A549 (cell line): Measurements from ENCODE around the gene HCST. TPM values are rescaled to one million over a fixed set of nuclear protein-coding genes. Genes with fewer than 3 reads are reported as not detected.

Experiments used
- polyA plus RNA-seq, 4 experiments: library from polyadenylated mRNA; depleted of rRNA in 3 of 4; stranded (reverse); fragments of >200 nt; fragmentation: RNase III in 1 of 4; extraction: RNeasy Plus Mini Kit Qiagen cat#74134 plus additional on column Dnase treatment in 1 of 4; gene quantifications; 2 replicates in 3 of 4; 3 replicates in 1 of 4; pipeline ENCODE4 v1.2.3, GENCODE V29; 2011 to 2017
- small RNA-seq, 6 experiments: library from RNA; depleted of rRNA; stranded (forward); fragments of <200 nt; gene quantifications; one replicate each; pipeline ENCODE3, GENCODE V24; 2012

The HCST gene
- polyA plus RNA-seq, 2 of the 4 experiments (the other 2 are of a cell fraction), result 0.49 TPM; not detected in 1

Small RNA genes lying within 50 kb of the gene (small RNA-seq; reads per million reads assigned to genes)
- 0 reads per million in 6 experiments for gene RN7SL402P

Other genes starting within 250 kb of the HCST start
- 0.78 and 1.4 TPM in 2 replicates for gene UPK1A, start 236.0 kb upstream of the HCST start, polyA plus RNA-seq (2011; rRNA removed)
- gene UPK1A, start 236.0 kb upstream of the HCST start, polyA plus RNA-seq (2017; fragmentation: RNase III; extraction: RNeasy Plus Mini Kit Qiagen cat#74134 plus additional on column Dnase treatment), result 0.37 to 0.44 TPM (median 0.39 TPM) in 3 replicates
- gene ZBTB32, start 198.0 kb upstream of the HCST start, polyA plus RNA-seq (2011; rRNA removed), result not detected in 2 replicates
- gene ZBTB32, start 198.0 kb upstream of the HCST start, polyA plus RNA-seq (2017; fragmentation: RNase III; extraction: RNeasy Plus Mini Kit Qiagen cat#74134 plus additional on column Dnase treatment), result not detected in 3 replicates
- gene KMT2B, start 184.5 kb upstream of the HCST start, polyA plus RNA-seq (2011; rRNA removed), result 17.8 and 25.1 TPM in 2 replicates
- 39.4 to 40.8 TPM (median 39.9 TPM) in 3 replicates for gene KMT2B, start 184.5 kb upstream of the HCST start, polyA plus RNA-seq (2017; fragmentation: RNase III; extraction: RNeasy Plus Mini Kit Qiagen cat#74134 plus additional on column Dnase treatment)
- gene IGFLR1, start 160.1 kb upstream of the HCST start, polyA plus RNA-seq (2011; rRNA removed), result 5.7 and 6.4 TPM in 2 replicates
- 13.4 to 15.9 TPM (median 14.4 TPM) in 3 replicates for gene IGFLR1, start 160.1 kb upstream of the HCST start, polyA plus RNA-seq (2017; fragmentation: RNase III; extraction: RNeasy Plus Mini Kit Qiagen cat#74134 plus additional on column Dnase treatment)
- 29.6 and 41.1 TPM in 2 replicates for gene U2AF1L4, start 157.1 kb upstream of the HCST start, polyA plus RNA-seq (2011; rRNA removed)
- gene U2AF1L4, start 157.1 kb upstream of the HCST start, polyA plus RNA-seq (2017; fragmentation: RNase III; extraction: RNeasy Plus Mini Kit Qiagen cat#74134 plus additional on column Dnase treatment), result 39.0 to 45.6 TPM (median 42.8 TPM) in 3 replicates
- gene PSENEN, start 156.9 kb upstream of the HCST start, polyA plus RNA-seq (2011; rRNA removed), result 111 and 133 TPM in 2 replicates
- gene PSENEN, start 156.9 kb upstream of the HCST start, polyA plus RNA-seq (2017; fragmentation: RNase III; extraction: RNeasy Plus Mini Kit Qiagen cat#74134 plus additional on column Dnase treatment), result 191 to 203 TPM (median 197 TPM) in 3 replicates
- 8.1 and 11.5 TPM in 2 replicates for gene LIN37, start 154.0 kb upstream of the HCST start, polyA plus RNA-seq (2011; rRNA removed)
- gene LIN37, start 154.0 kb upstream of the HCST start, polyA plus RNA-seq (2017; fragmentation: RNase III; extraction: RNeasy Plus Mini Kit Qiagen cat#74134 plus additional on column Dnase treatment), result 20.4 to 23.1 TPM (median 22.0 TPM) in 3 replicates
- 0.12 and 0.16 TPM in 2 replicates for gene HSPB6, start 145.5 kb upstream of the HCST start, polyA plus RNA-seq (2011; rRNA removed)
- 0.11 to 0.28 TPM (median 0.26 TPM) in 3 replicates for gene HSPB6, start 145.5 kb upstream of the HCST start, polyA plus RNA-seq (2017; fragmentation: RNase III; extraction: RNeasy Plus Mini Kit Qiagen cat#74134 plus additional on column Dnase treatment)
- gene PROSER3, start 144.4 kb upstream of the HCST start, polyA plus RNA-seq (2011; rRNA removed), result 19.5 and 30.8 TPM in 2 replicates
- gene PROSER3, start 144.4 kb upstream of the HCST start, polyA plus RNA-seq (2017; fragmentation: RNase III; extraction: RNeasy Plus Mini Kit Qiagen cat#74134 plus additional on column Dnase treatment), result 24.4 to 27.6 TPM (median 25.3 TPM) in 3 replicates
- 0.84 and 2.1 TPM in 2 replicates for gene ARHGAP33, start 127.0 kb upstream of the HCST start, polyA plus RNA-seq (2011; rRNA removed)
- 4.6 to 7.7 TPM (median 6.1 TPM) in 3 replicates for gene ARHGAP33, start 127.0 kb upstream of the HCST start, polyA plus RNA-seq (2017; fragmentation: RNase III; extraction: RNeasy Plus Mini Kit Qiagen cat#74134 plus additional on column Dnase treatment)
- gene PRODH2, start 89.7 kb upstream of the HCST start, polyA plus RNA-seq (2011; rRNA removed), result 0.86 and 0.92 TPM in 2 replicates
- gene PRODH2, start 89.7 kb upstream of the HCST start, polyA plus RNA-seq (2017; fragmentation: RNase III; extraction: RNeasy Plus Mini Kit Qiagen cat#74134 plus additional on column Dnase treatment), result 0.55 to 1.0 TPM (median 0.73 TPM) in 3 replicates
- gene NPHS1, start 50.0 kb upstream of the HCST start, polyA plus RNA-seq (2011; rRNA removed), result 0.27 and 0.30 TPM in 2 replicates
- 0.16 to 0.27 TPM (median 0.21 TPM) in 3 replicates for gene NPHS1, start 50.0 kb upstream of the HCST start, polyA plus RNA-seq (2017; fragmentation: RNase III; extraction: RNeasy Plus Mini Kit Qiagen cat#74134 plus additional on column Dnase treatment)
- gene KIRREL2, start 45.6 kb upstream of the HCST start, polyA plus RNA-seq (2011; rRNA removed), result 0.26 and 0.34 TPM in 2 replicates
- 0.21 to 0.75 TPM (median 0.54 TPM) in 3 replicates for gene KIRREL2, start 45.6 kb upstream of the HCST start, polyA plus RNA-seq (2017; fragmentation: RNase III; extraction: RNeasy Plus Mini Kit Qiagen cat#74134 plus additional on column Dnase treatment)
- 55.3 and 60.4 TPM in 2 replicates for gene APLP1, start 34.0 kb upstream of the HCST start, polyA plus RNA-seq (2011; rRNA removed)
- gene APLP1, start 34.0 kb upstream of the HCST start, polyA plus RNA-seq (2017; fragmentation: RNase III; extraction: RNeasy Plus Mini Kit Qiagen cat#74134 plus additional on column Dnase treatment), result 52.1 to 54.8 TPM (median 54.7 TPM) in 3 replicates
- gene NFKBID, start 2.0 kb upstream of the HCST start, polyA plus RNA-seq (2011; rRNA removed), result 4.0 and 4.1 TPM in 2 replicates
- 8.5 to 14.8 TPM (median 9.6 TPM) in 3 replicates for gene NFKBID, start 2.0 kb upstream of the HCST start, polyA plus RNA-seq (2017; fragmentation: RNase III; extraction: RNeasy Plus Mini Kit Qiagen cat#74134 plus additional on column Dnase treatment)
- not detected in 2 replicates for gene TYROBP, start 5.8 kb downstream of the HCST start, polyA plus RNA-seq (2011; rRNA removed)
- gene TYROBP, start 5.8 kb downstream of the HCST start, polyA plus RNA-seq (2017; fragmentation: RNase III; extraction: RNeasy Plus Mini Kit Qiagen cat#74134 plus additional on column Dnase treatment), result 0.21 TPM in 1 of 3 replicates, not detected in the others
- gene LRFN3, start 33.8 kb downstream of the HCST start, polyA plus RNA-seq (2011; rRNA removed), result 2.4 and 3.1 TPM in 2 replicates
- 12.8 to 17.1 TPM (median 16.6 TPM) in 3 replicates for gene LRFN3, start 33.8 kb downstream of the HCST start, polyA plus RNA-seq (2017; fragmentation: RNase III; extraction: RNeasy Plus Mini Kit Qiagen cat#74134 plus additional on column Dnase treatment)
- 22.8 and 25.3 TPM in 2 replicates for gene SDHAF1, start 92.7 kb downstream of the HCST start, polyA plus RNA-seq (2011; rRNA removed)
- 22.6 to 27.1 TPM (median 23.2 TPM) in 3 replicates for gene SDHAF1, start 92.7 kb downstream of the HCST start, polyA plus RNA-seq (2017; fragmentation: RNase III; extraction: RNeasy Plus Mini Kit Qiagen cat#74134 plus additional on column Dnase treatment)
- 0.56 and 0.60 TPM in 2 replicates for gene SYNE4, start 106.3 kb downstream of the HCST start, polyA plus RNA-seq (2011; rRNA removed)
- gene SYNE4, start 106.3 kb downstream of the HCST start, polyA plus RNA-seq (2017; fragmentation: RNase III; extraction: RNeasy Plus Mini Kit Qiagen cat#74134 plus additional on column Dnase treatment), result 0.37 to 0.49 TPM (median 0.44 TPM) in 3 replicates
- gene ALKBH6, start 111.7 kb downstream of the HCST start, polyA plus RNA-seq (2011; rRNA removed), result 27.5 and 34.2 TPM in 2 replicates
- 40.4 to 47.1 TPM (median 46.4 TPM) in 3 replicates for gene ALKBH6, start 111.7 kb downstream of the HCST start, polyA plus RNA-seq (2017; fragmentation: RNase III; extraction: RNeasy Plus Mini Kit Qiagen cat#74134 plus additional on column Dnase treatment)
- gene CLIP3, start 130.3 kb downstream of the HCST start, polyA plus RNA-seq (2011; rRNA removed), result 1.1 and 1.4 TPM in 2 replicates
- 1.3 to 1.9 TPM (median 1.5 TPM) in 3 replicates for gene CLIP3, start 130.3 kb downstream of the HCST start, polyA plus RNA-seq (2017; fragmentation: RNase III; extraction: RNeasy Plus Mini Kit Qiagen cat#74134 plus additional on column Dnase treatment)
- gene THAP8, start 151.8 kb downstream of the HCST start, polyA plus RNA-seq (2011; rRNA removed), result 3.1 and 3.2 TPM in 2 replicates
- gene THAP8, start 151.8 kb downstream of the HCST start, polyA plus RNA-seq (2017; fragmentation: RNase III; extraction: RNeasy Plus Mini Kit Qiagen cat#74134 plus additional on column Dnase treatment), result 7.0 to 7.5 TPM (median 7.5 TPM) in 3 replicates
- 15.5 and 16.0 TPM in 2 replicates for gene WDR62, start 152.4 kb downstream of the HCST start, polyA plus RNA-seq (2011; rRNA removed)
- 30.9 to 34.1 TPM (median 32.9 TPM) in 3 replicates for gene WDR62, start 152.4 kb downstream of the HCST start, polyA plus RNA-seq (2017; fragmentation: RNase III; extraction: RNeasy Plus Mini Kit Qiagen cat#74134 plus additional on column Dnase treatment)
- gene OVOL3, start 208.6 kb downstream of the HCST start, polyA plus RNA-seq (2011; rRNA removed), result not detected in 2 replicates
- 0.14 to 0.63 TPM (median 0.31 TPM) in 3 replicates for gene OVOL3, start 208.6 kb downstream of the HCST start, polyA plus RNA-seq (2017; fragmentation: RNase III; extraction: RNeasy Plus Mini Kit Qiagen cat#74134 plus additional on column Dnase treatment)
- gene POLR2I, start 212.3 kb downstream of the HCST start, polyA plus RNA-seq (2011; rRNA removed), result 107 and 123 TPM in 2 replicates
- 264 to 284 TPM (median 277 TPM) in 3 replicates for gene POLR2I, start 212.3 kb downstream of the HCST start, polyA plus RNA-seq (2017; fragmentation: RNase III; extraction: RNeasy Plus Mini Kit Qiagen cat#74134 plus additional on column Dnase treatment)
- 384 and 395 TPM in 2 replicates for gene TBCB, start 212.9 kb downstream of the HCST start, polyA plus RNA-seq (2011; rRNA removed)
- 352 to 400 TPM (median 397 TPM) in 3 replicates for gene TBCB, start 212.9 kb downstream of the HCST start, polyA plus RNA-seq (2017; fragmentation: RNase III; extraction: RNeasy Plus Mini Kit Qiagen cat#74134 plus additional on column Dnase treatment)
- 1,014 and 1,236 TPM in 2 replicates for gene CAPNS1, start 237.5 kb downstream of the HCST start, polyA plus RNA-seq (2011; rRNA removed)
- 1,540 to 1,639 TPM (median 1,551 TPM) in 3 replicates for gene CAPNS1, start 237.5 kb downstream of the HCST start, polyA plus RNA-seq (2017; fragmentation: RNase III; extraction: RNeasy Plus Mini Kit Qiagen cat#74134 plus additional on column Dnase treatment)
- gene COX7A1, start 249.9 kb downstream of the HCST start, polyA plus RNA-seq (2011; rRNA removed), result not detected in 2 replicates
- not detected in 3 replicates for gene COX7A1, start 249.9 kb downstream of the HCST start, polyA plus RNA-seq (2017; fragmentation: RNase III; extraction: RNeasy Plus Mini Kit Qiagen cat#74134 plus additional on column Dnase treatment)